ENCODE results near the gene TFCP2L1. TPM values are rescaled to one million over a fixed set of nuclear protein-coding genes. Genes with fewer than 3 reads are reported as not detected.

The TFCP2L1 gene
- total RNA-seq, 1 experiment from 2014 or later, result 1.8 TPM

GRCh38 chr2:121276341-121276740, 8.7 kb downstream of the TFCP2L1 start:
- Mint-ChIP-seq H3K4me1 (no peaks in the 10 kb centered on the region), H3K4me3 (no peak overlapping the region), H3K27me3 (ENCODE audit: low read depth) (peaks cover 10% of the 10 kb centered on the region), H3K9me3 (no peaks in the 10 kb centered on the region), H3K36me3 (ENCODE audit: insufficient read depth in 1 of 3, low read depth in 3 of 3) (no peaks in the 10 kb centered on the region), H3K27ac (no peak overlapping the region)
- Histone ChIP-seq H3K27ac (ENCODE audit: insufficient read length, low read depth, low read length) (no peak overlapping the region), H2BK20ac (ENCODE audit: low read depth, low read length, poor library complexity, severe bottlenecking) (no peak overlapping the region), H3K56ac (ENCODE audit: insufficient read length, low read depth, low read length) (no peak overlapping the region), H2BK15ac (ENCODE audit: low read depth, low read length) (no peak overlapping the region), H4K5ac (ENCODE audit: insufficient read length, low read depth, low read length) (no peak overlapping the region), H3T11ph (ENCODE audit: low read length) (no peak overlapping the region), H3K4me1 (ENCODE audit: insufficient read depth, low read length) (no peaks in the 10 kb centered on the region), H3K79me1 (ENCODE audit: insufficient read depth, low read depth, low read length, poor library complexity, severe bottlenecking) (no peaks in the 10 kb centered on the region), H3K18ac (ENCODE audit: insufficient read length, low read depth, low read length) (no peak overlapping the region), H4K20me1 (ENCODE audit: control insufficient read depth, insufficient read depth, insufficient read length) (no peaks in the 10 kb centered on the region), H2AK5ac (ENCODE audit: insufficient read length, low read length) (no peak overlapping the region), H3K9ac (ENCODE audit: extremely low read depth, insufficient read length, low read length) (no peak overlapping the region), H3K23me2 (ENCODE audit: insufficient read length, low read depth, low read length, poor library complexity, severe bottlenecking) (no peaks in the 10 kb centered on the region), H3K4ac (ENCODE audit: low read depth, low read length) (no peak overlapping the region), H4K91ac (ENCODE audit: insufficient read length, low read depth, low read length) (no peak overlapping the region), H3K23ac (ENCODE audit: insufficient read length, low read depth, low read length) (no peak overlapping the region), H2BK5ac (ENCODE audit: insufficient read length, low read length) (no peak overlapping the region), H3K27me3 (ENCODE audit: insufficient read depth, low read length) (no peaks in the 10 kb centered on the region), H3K79me2 (ENCODE audit: insufficient read depth, low read length) (no peaks in the 10 kb centered on the region), H2BK120ac (ENCODE audit: low read depth, low read length, poor library complexity, severe bottlenecking) (no peak overlapping the region), H2AFZ (ENCODE audit: low read length) (no peak overlapping the region), H3K14ac (ENCODE audit: insufficient read depth, low read length) (no peak overlapping the region), H3K4me2 (ENCODE audit: insufficient read depth, insufficient read length, low read length) (no peak overlapping the region), H4K8ac (replicated peaks; ENCODE audit: insufficient read length, low read depth, low read length) (no peak overlapping the region), H3K9me3 (ENCODE audit: control insufficient read depth, low read depth, low read length) (no peaks in the 10 kb centered on the region), H2BK12ac (ENCODE audit: insufficient read length, low read depth, low read length) (no peak overlapping the region)
- TF ChIP-seq, protein P1, sequence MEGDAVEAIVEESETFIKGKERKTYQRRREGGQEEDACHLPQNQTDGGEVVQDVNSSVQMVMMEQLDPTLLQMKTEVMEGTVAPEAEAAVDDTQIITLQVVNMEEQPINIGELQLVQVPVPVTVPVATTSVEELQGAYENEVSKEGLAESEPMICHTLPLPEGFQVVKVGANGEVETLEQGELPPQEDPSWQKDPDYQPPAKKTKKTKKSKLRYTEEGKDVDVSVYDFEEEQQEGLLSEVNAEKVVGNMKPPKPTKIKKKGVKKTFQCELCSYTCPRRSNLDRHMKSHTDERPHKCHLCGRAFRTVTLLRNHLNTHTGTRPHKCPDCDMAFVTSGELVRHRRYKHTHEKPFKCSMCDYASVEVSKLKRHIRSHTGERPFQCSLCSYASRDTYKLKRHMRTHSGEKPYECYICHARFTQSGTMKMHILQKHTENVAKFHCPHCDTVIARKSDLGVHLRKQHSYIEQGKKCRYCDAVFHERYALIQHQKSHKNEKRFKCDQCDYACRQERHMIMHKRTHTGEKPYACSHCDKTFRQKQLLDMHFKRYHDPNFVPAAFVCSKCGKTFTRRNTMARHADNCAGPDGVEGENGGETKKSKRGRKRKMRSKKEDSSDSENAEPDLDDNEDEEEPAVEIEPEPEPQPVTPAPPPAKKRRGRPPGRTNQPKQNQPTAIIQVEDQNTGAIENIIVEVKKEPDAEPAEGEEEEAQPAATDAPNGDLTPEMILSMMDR (conservative IDR thresholded peaks at IDR 0.05), result no peak
- no peak for DNase-seq
- no CpG with 5 or more reads among the region's 6 CpGs for WGBS (ENCODE audit: extremely low coverage, insufficient read length, low lambda C conversion rate)

Measured in H9 (cell line).